Ishikawa (cell line): ENCODE measurements around the gene ADCY5.
A peak's percentile ranks its signal among the peaks of the same experiment; 100 is the strongest.

Source experiments
- CEBPB ChIP-seq: IDR thresholded peaks from 2 replicates; pipeline ENCODE4 v1.6.1; 2012
- CREB1 ChIP-seq: IDR thresholded peaks from 2 replicates; pipeline ENCODE4 v1.6.1; 2012; ENCODE audit warnings: low read depth
- EGR1 ChIP-seq: IDR thresholded peaks from 2 replicates; pipeline ENCODE4 v1.6.1; 2012
- EP300 ChIP-seq: IDR thresholded peaks from 2 replicates; pipeline ENCODE4 v1.6.1; 2012; ENCODE audit warnings: borderline replicate concordance
- FOXM1 ChIP-seq: IDR thresholded peaks from 2 replicates; pipeline ENCODE4 v1.6.1; 2012; ENCODE audit warnings: low read depth, borderline replicate concordance
- MAX ChIP-seq: IDR thresholded peaks from 2 replicates; pipeline ENCODE4 v1.6.1; 2012
- NFIC ChIP-seq: IDR thresholded peaks from 2 replicates; pipeline ENCODE4 v1.6.1; 2012
- RAD21 ChIP-seq: IDR thresholded peaks from 2 replicates; pipeline ENCODE4 v1.6.1; 2012; ENCODE audit warnings: low read depth
- TAF1 ChIP-seq: IDR thresholded peaks from 2 replicates; pipeline ENCODE4 v1.6.1; 2012; ENCODE audit warnings: low read depth, mild to moderate bottlenecking
- TCF12 ChIP-seq: IDR thresholded peaks from 2 replicates; pipeline ENCODE4 v1.6.1; 2012; ENCODE audit warnings: low read depth
- TEAD4 ChIP-seq: IDR thresholded peaks from 2 replicates; pipeline ENCODE4 v1.6.1; 2012
- ZBTB7A ChIP-seq: IDR thresholded peaks from 2 replicates; pipeline ENCODE4 v1.6.1; 2012; ENCODE audit warnings: low read depth
- TF ChIP-seq, protein P1 (sequence below): IDR thresholded peaks from 2 replicates; pipeline ENCODE4 v1.6.1; 2012; ENCODE audit warnings: low read depth, mild to moderate bottlenecking
- TF ChIP-seq, protein P2 (sequence below): IDR thresholded peaks from 2 replicates; pipeline ENCODE4 v1.6.1; 2012

Gene ADCY5

GRCh38 chr3:123244128-123244527 is 204.8 kb downstream of the ADCY5 start:
- TF ChIP-seq TEAD4: peak; percentile 70
- TF ChIP-seq, protein P1, sequence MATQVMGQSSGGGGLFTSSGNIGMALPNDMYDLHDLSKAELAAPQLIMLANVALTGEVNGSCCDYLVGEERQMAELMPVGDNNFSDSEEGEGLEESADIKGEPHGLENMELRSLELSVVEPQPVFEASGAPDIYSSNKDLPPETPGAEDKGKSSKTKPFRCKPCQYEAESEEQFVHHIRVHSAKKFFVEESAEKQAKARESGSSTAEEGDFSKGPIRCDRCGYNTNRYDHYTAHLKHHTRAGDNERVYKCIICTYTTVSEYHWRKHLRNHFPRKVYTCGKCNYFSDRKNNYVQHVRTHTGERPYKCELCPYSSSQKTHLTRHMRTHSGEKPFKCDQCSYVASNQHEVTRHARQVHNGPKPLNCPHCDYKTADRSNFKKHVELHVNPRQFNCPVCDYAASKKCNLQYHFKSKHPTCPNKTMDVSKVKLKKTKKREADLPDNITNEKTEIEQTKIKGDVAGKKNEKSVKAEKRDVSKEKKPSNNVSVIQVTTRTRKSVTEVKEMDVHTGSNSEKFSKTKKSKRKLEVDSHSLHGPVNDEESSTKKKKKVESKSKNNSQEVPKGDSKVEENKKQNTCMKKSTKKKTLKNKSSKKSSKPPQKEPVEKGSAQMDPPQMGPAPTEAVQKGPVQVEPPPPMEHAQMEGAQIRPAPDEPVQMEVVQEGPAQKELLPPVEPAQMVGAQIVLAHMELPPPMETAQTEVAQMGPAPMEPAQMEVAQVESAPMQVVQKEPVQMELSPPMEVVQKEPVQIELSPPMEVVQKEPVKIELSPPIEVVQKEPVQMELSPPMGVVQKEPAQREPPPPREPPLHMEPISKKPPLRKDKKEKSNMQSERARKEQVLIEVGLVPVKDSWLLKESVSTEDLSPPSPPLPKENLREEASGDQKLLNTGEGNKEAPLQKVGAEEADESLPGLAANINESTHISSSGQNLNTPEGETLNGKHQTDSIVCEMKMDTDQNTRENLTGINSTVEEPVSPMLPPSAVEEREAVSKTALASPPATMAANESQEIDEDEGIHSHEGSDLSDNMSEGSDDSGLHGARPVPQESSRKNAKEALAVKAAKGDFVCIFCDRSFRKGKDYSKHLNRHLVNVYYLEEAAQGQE: no peak
- TF ChIP-seq NFIC: peak; percentile 92
- TF ChIP-seq CREB1: no peak
- no peak for TF ChIP-seq EP300
- no peak for TF ChIP-seq MAX
- no peak for TF ChIP-seq EGR1

- TF ChIP-seq TCF12 (no peak), ZBTB7A (no peak), MAX (no peak), EGR1 (no peak), CEBPB (no peak), RAD21 (no peak), EP300 (no peak), TAF1 (no peak), FOXM1 (no peak)
- TF ChIP-seq, protein P2, sequence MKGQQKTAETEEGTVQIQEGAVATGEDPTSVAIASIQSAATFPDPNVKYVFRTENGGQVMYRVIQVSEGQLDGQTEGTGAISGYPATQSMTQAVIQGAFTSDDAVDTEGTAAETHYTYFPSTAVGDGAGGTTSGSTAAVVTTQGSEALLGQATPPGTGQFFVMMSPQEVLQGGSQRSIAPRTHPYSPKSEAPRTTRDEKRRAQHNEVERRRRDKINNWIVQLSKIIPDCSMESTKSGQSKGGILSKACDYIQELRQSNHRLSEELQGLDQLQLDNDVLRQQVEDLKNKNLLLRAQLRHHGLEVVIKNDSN: no peak
- TF ChIP-seq, protein P1: no peak
These were observed 209.1 kb downstream of the ADCY5 start for GRCh38 chr3:123239756-123240155.

DNA sequence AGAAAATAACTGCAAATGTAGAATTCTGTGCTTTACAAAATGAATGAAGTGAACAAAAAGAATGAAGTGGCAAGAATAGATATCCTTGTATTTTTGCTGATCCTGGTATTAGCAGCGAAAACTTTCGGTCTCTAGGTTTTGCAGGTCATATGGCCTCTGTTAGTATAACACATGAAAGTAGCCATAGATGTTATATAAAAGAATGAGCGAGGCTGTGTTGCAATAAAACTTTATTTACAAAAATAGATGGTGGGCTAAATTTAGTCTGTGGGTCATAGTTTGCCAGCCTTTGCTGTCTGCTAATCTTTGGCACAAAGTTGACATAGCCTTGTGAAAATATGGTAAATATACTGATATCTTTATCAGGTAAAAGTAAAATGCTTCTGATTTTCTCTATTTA is 212.0 kb downstream of the ADCY5 start:
- TF ChIP-seq CEBPB: no peak
- no peak for TF ChIP-seq CREB1
- no peak for TF ChIP-seq MAX
- TF ChIP-seq TCF12: no peak
- TF ChIP-seq TEAD4: no peak
- TF ChIP-seq, protein P1: no peak
- no peak for TF ChIP-seq RAD21
- TF ChIP-seq ZBTB7A: no peak
- TF ChIP-seq EGR1: no peak
